HT-29 (cell line): ENCODE data around the gene PREPL. TPM values are rescaled to one million over a fixed set of nuclear protein-coding genes. Genes with fewer than 3 reads are reported as not detected.

Source experiments
- DNase-seq: peaks from one replicate; pipeline ENCODE4 v3.0.0-alpha.2; 2015; ENCODE audit warnings: low spot score
- total RNA-seq: library from RNA; depleted of rRNA; stranded (reverse); fragments of >200 nt; shearing (Covaris generic); gene quantifications from 2 replicates; pipeline ENCODE4 v1.2.3, GENCODE V29; 2014

The PREPL gene
- total RNA-seq, 1 experiment from 2014 or later: 19.0 TPM

DNA sequence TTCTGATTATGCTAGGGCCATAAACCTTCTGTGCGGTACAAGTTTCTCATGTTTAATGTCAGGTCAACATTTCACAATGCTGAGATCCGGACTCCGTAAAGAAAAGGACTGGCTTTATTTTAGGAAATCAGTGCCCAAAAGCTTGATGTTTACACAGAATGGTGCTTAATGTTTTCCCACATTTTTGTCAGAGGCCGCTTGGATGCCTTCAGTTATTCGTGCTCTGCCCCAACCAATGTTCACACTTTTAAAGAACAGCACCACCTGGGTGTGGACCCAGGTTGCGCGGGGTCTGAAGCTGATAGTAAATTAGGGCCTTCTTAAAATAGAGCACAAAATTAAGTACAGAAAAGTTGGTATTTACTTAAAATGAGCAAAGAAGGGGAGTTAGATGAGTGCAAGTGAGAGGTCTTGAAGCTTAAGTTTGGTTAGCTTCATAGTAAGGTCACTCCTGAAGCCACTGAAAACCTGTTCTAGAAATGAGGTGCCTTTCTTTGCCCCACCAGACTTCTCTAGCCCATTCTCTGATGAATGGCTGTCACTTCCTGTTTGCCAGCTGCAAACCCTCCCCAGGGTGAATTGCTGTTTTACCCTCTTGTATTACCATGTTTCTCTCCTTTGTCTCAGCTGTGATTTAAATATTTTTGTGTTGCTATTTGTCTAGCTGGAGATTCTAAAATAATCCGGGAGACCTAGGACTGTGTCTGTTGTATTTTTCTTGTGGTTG lies 65.5 kb downstream of the PREPL start:
- DNase-seq: no peak

DNA sequence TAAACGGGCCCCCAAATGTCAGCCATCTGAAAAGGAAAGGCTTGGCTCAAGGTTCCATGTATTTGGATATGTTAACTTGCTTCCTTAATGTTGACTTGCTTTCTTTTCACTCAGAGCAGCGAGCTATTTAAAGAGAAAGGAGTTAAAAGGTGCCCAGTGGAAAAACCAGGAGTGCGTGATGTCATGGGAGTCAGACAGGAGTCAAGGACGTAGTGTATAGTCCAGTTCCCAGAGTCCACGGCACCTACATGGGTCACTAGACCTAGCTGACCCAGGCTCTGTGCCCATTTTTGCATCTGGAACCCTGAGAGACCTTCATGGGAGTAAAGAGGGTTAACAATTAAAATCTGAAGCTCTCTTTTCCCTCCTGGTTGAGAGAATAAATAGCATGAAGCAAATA lies 66.2 kb downstream of the PREPL start:
- DNase-seq: no peak

DNA sequence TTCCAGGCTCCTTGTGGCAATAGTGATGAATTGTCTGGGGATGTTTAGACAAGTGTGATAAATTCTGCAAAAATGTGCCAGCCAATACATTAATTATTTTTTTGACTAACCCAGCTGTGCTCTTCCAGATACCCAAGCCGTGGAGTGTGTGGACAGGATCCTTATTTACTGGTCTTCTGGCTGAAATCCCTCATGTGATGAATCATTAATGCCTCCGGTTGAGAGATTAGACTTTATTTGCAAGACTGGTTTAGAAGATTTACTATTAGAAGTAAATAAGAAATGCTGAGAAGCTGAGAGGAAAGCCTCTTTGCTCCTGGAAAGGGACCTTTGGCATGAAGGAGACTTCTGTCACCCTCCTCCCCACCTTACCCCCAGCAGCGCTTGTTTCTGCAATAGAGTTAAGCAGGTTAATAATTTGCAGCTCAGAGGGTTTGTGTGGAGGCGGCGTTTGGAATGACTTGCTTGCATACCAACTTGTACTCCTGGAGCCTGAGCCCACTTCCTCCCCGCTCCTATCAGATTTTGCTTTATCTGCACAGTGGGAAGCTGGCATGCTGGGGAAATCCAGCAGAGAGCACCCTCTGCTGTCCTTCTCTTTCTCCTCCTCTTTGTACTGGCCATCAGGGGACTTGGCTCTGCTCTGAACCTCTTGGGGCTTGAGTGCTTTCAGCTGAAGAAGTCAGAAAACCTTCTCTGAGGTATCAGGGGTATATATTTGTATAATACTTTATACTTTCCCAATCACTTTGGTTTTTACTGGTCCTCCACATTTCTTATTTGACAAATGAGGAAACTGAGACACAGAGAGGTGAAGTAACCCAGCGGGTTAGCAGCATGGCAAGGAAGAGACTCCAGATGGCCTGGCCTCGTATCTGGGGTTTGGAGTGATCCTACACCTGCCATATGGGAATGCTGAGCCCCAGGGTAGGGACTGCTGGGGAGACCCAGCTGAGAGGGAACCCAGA lies 69.7 kb downstream of the PREPL start:
- DNase-seq: peak; percentile 94

DNA sequence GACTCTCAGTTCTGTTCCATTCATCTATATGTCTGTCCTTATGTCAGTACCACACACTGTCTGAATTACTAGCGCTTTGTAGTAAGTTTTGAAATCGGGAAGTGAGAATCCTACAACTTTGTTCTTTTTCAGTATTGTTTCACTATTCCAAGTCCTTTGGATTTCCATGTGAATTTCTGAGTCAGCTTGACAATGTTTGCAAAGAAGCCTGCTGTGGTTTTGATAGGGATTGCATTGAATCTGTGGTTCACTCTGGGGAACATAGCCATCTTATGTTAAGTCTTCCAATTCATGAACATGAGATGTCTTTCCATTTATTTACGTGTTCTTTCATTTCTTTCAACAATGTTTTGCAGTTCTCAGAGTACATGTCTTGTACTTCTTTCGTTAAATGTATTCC lies 71.0 kb downstream of the PREPL start:
- DNase-seq: no peak

DNA sequence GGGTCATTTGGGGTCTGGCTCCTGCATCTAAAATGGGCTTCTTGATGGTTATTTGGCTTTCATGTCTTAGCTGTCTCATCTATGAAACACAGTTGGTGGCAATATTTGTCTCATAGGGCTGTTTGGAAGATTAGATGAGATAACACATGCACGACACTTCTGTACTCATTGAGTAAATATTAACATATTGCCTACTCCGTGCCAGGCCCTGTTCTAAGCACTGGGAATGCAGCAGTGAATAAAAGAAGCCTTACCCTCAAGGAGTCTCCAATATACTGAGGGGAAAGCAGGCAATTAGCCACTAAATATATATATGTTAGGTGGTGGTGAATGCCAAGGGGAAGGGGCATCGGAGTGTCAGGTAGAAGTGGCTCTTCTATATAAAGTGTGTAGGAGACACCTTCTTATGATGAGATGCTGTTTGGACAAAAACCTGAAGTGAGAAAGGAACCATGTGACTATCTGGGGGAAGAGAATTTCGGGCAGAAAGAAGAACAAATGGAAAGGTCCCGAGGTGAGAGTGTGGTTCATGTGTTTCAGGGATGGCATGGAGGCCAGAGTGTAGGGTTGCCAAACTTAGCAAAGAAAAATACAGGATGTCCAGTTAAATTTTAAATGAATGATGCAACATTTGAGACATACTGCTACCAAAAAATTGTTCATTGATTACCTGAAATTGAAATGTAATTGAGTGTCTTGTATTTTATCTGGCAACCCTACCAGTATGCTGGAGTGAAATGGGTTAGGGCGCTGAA lies 74.2 kb downstream of the PREPL start:
- no peak for DNase-seq

DNA sequence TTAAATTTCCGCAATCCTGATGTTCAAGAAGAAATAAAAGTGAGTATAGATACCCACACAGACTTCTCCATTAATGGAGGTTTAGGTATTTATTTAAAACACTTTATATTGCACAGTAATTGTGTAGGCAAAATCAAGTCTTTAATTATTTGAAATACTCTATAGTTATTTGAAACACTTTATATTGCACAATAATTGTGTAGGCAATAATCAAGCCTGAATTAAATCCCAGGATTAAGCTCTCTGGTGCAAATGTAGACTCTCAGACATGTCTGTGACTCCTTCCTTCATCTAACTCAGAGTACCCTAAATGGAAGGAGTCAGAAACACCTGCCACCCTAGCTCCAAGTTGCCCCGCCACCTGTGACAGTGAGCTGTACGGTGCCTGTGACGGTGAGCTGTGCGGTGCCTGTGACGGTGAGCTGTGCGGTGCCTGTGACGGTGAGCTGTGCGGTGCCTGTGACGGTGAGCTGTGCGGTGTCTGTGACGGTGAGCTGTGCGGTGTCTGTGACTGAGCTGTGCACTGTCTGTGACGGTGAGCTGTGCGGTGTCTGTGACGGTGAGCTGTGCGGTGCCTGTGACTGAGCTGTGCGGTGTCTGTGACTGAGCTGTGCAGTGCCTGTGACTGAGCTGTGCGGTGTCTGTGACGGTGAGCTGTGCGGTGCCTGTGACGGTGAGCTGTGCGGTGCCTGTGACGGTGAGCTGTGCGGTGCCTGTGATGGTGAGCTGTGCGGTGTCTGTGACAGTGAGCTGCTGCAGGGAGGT lies 75.0 kb downstream of the PREPL start:
- no peak for DNase-seq

DNA sequence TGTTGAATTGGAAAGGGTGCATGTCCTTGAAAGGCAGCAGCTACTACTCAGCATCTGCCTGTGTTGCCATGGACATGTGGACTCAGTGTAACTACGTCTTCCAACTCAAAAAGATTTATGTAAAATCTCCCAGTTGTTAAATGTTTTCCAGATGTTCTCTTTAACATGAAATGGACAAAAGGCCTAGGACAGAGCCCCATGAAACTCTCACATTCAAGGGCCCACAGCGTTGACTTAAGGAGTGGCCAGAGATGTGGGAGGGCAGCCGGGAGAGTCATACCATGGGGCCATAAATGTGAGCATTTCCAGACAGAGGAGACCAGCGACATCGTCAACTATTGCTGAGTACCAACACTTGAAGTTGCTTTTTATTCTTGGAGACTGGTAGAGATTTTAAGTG lies 76.1 kb downstream of the PREPL start:
- no peak for DNase-seq

DNA sequence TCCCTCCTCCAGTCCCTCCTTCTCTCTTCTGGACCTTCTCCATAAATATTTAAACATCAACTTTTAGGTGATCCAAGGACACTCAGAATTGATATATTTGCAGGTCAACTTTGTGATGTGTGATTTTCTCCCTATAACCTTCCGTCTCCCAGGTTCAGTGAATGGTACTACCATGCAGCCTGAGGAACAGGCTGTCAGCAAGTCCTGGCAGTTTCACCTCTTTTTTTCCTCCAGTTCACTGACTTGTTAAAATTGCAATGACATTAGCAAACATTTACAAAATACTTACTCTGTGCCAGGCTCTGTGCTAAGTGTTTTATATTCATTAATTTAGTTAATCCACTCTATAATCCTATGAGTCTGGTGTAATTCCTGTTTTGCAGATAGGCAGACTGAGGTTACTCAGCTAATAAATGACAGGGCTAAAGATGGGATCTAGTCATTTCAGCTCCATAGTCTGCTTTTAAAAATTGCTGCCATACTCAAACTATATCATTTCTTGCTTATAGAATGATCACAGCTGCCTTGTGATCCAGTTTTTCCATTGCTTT lies 78.1 kb downstream of the PREPL start:
- DNase-seq: no peak

DNA sequence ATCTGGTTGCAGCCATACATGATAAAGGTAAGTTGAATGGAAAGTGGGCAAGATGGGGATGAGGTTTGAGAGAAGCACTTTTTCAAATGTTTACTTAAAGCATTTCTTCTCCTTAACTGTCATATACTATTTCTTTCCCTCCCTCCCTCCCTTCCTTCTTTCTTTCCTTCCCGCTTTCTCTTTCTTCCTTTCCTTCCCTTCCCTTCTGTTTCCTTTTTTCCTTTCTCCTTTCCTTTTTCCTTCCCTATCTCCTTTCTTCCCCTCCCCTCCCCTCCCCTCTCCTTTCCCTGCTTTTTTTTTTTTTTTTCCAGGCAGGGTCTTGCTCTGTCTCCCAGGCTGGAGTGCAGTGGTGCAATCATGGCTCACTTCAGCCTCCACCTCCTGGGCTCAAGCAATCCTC lies 80.4 kb downstream of the PREPL start:
- no peak for DNase-seq

DNA sequence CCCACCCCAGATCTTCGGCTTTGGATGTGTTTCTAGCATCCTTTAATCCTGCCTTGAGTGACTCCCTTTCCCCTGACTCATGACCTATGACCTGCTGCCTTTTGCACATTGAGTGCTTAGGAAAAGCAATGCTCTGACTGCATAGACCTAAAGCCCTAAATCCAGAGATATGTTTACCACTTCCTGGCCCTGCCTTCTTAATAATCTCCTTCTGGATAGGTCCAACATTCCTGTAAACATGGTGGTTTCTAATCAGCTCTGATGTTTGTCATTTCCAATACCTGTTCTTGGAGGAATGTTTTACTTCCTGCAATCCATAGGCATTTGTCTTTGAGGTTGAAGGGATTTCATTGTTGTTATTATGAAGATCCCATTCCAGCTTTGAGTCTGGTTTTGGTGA lies 83.8 kb downstream of the PREPL start:
- peak; percentile 26 for DNase-seq

DNA sequence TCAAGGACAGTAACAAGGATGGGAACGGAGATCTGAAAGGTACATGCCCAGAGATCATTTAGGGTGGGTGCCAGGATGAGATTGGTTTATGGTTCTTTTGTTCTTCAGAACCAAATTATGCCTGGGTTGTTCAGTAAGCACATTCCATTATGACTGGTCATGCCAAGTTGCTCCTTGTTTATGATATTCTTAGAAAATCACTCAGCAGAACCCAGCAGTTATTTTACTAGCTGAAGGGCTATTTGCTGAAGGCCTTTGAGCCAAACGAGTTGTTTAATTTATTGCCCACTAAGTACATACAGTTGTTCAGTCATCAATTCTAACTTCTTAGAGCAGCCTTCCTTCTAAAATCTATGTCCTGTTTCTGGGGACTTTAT lies 85.4 kb downstream of the PREPL start:
- DNase-seq: peak; percentile 47

DNA sequence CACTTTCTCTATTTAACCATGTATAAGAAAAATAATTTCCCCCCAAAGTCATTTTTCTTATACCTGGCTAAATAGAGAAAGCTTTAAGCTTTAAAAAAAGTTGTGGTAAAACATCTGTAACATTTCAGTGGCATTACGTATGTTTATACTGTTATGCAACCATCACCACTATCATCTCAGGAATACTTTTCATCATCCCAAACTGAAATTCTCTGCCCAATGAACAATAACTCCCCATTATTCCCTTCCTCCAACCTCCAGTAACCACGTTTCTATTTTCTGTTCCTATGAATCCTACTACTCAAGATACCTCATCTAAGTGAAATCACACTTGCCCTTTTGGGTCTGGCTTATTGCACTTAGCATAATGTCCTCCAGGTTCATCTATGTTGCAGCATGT lies 87.7 kb downstream of the PREPL start:
- DNase-seq: no peak

DNA sequence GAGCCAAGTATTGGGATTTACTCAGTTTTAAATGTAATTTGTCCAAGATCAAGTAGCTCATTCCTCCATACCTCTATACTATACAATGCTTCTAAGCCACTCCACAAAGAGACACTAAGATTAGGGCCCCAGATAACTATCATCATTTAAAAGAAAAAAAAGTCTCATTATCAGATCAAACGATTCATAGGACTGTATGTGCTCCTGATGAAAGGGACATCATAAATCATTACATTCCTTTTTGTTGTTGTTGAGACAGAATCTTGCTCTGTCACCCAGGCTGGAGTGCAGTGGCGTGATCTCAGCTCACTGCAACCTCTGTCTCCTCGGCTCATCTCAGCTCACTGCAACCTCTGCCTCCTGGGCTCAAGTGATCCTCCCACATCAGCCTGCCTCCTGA lies 88.2 kb downstream of the PREPL start:
- DNase-seq: no peak

DNA sequence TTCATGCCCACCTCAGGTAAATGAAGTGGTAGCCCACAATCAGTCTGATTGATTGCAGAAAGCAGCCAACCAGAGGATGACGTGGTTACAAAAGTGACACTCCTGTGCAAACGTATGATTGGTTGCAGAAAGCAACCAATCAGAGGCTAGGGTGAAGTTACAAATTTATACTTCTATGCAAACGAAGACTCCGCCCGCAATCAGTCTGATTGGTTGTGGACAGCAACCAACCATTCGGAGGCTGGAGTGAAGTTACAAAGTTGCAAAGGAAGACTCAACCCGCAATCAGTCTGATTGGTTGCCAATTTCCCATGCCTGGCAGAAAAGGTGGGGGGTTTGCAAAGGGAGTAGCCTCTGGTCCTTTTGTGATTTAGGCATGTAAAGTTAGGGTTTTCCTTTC lies 90.0 kb downstream of the PREPL start:
- DNase-seq: no peak

DNA sequence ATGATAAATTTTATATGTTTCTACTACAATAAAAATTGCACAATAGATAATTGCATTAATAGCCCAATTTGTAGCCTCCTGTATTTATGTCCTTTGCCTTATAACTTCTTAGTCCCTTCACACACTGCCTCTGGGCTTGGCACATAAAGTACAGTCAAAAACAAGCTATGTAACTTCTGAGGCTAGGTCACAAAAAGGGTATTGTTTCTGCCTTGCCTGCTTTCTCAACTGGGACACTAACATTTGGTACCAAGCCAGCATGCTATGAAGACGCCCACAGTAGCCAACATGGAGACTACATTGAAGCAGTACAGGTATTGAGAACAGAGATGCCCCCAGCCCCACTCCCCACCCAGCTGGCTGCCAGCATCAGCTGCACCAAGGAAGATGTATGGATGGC lies 91.5 kb downstream of the PREPL start:
- DNase-seq: no peak

DNA sequence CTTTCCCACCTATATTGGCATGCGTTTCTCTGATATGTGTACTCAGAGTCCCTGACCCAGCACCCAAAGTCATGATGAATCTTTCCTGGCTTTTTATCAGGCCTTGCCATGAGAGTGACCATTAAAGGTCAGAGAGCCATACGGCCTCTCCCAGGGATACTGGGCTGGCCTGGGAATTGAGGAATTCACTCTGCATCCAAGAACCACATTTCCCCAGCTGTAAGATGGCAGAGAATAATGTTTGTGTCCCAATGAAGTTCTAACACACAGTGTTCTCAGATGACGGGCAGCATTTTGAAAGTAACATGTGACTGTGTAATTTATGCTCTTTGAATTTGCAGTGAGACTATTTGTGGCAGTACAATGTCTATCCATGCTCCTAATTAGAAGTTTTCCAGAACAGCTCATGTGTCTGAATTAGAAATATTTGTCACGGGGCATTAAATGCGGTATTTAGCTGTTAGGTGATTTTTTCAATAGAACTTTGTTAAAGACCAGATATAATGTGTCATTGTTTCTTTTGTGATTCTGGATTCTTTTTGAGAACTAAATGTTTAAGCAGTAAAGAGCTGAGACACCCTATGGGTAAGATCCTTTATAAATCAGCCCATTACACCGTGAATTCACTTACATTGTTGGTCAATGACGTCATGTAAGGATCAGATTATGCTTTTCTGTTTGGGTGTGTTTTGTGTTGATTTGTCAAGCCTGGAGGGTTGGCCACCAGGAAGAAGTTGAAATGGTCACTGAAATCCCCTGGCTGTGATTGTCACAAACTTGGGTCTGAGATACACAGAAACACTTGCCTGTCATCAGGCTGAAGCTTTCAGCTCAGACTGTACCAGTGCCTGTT lies 93.3 kb downstream of the PREPL start:
- no peak for DNase-seq
